Measurements from ENCODE around the gene LRRN1. TPM values are rescaled to one million over a fixed set of nuclear protein-coding genes. Genes with fewer than 3 reads are reported as not detected.
"Not testable (repeated sequence)": the region's sequence is repeated elsewhere in the genome, so short reads cannot be mapped to it uniquely, and the experiment has no call there.

The LRRN1 gene
- total RNA-seq, 1 experiment from 2014 or later, result 0.03 TPM

GRCh38 chr3:3853544-3853943, 54.3 kb downstream of the LRRN1 start:
- in situ Hi-C loops (cut with HindIII; ENCODE audit: low pct_unique_long_range_greater_than_20kb, low sequenced_read_pairs), result no loop called here
- DNase-seq (ENCODE audit: low read depth, low spot score), result no peak

- DNase-seq (ENCODE audit: low read depth, low spot score), result no peak
- in situ Hi-C loops (cut with HindIII; ENCODE audit: low pct_unique_long_range_greater_than_20kb, low sequenced_read_pairs), result no loop called here
Observed at GRCh38 chr3:3855056-3855455, 55.8 kb downstream of the LRRN1 start.

- in situ Hi-C loops (cut with HindIII; ENCODE audit: low pct_unique_long_range_greater_than_20kb, low sequenced_read_pairs), result no loop called here
- DNase-seq (ENCODE audit: low read depth, low spot score), result no peak
Observed at GRCh38 chr3:3860235-3860634, 61.0 kb downstream of the LRRN1 start.

- in situ Hi-C loops (cut with HindIII; ENCODE audit: low pct_unique_long_range_greater_than_20kb, low sequenced_read_pairs), result no loop called here
- no peak for DNase-seq (ENCODE audit: low read depth, low spot score)
Observed at GRCh38 chr3:3862534-3862933, 63.3 kb downstream of the LRRN1 start.

GRCh38 chr3:3875491-3875890, 76.3 kb downstream of the LRRN1 start:
- in situ Hi-C loops (cut with HindIII; ENCODE audit: low pct_unique_long_range_greater_than_20kb, low sequenced_read_pairs), result no loop called here
- no peak for DNase-seq (ENCODE audit: low read depth, low spot score)

- in situ Hi-C loops (cut with HindIII; ENCODE audit: low pct_unique_long_range_greater_than_20kb, low sequenced_read_pairs), result no loop called here
- DNase-seq (ENCODE audit: low read depth, low spot score), result no peak
Observed at GRCh38 chr3:3881050-3881449, 81.8 kb downstream of the LRRN1 start.

GRCh38 chr3:3887311-3887710, 88.1 kb downstream of the LRRN1 start:
- in situ Hi-C loops (cut with HindIII; ENCODE audit: low pct_unique_long_range_greater_than_20kb, low sequenced_read_pairs); DNase-seq (ENCODE audit: low read depth, low spot score): not testable (repeated sequence)

GRCh38 chr3:3893590-3893989, 94.4 kb downstream of the LRRN1 start:
- in situ Hi-C loops (cut with HindIII; ENCODE audit: low pct_unique_long_range_greater_than_20kb, low sequenced_read_pairs), result no loop called here
- no peak for DNase-seq (ENCODE audit: low read depth, low spot score)
